ENCODE results near the gene OBSCN.
"Not testable (repeated sequence)": the region's sequence is repeated elsewhere in the genome, so short reads cannot be mapped to it uniquely, and the experiment has no call there.

Gene OBSCN

DNA sequence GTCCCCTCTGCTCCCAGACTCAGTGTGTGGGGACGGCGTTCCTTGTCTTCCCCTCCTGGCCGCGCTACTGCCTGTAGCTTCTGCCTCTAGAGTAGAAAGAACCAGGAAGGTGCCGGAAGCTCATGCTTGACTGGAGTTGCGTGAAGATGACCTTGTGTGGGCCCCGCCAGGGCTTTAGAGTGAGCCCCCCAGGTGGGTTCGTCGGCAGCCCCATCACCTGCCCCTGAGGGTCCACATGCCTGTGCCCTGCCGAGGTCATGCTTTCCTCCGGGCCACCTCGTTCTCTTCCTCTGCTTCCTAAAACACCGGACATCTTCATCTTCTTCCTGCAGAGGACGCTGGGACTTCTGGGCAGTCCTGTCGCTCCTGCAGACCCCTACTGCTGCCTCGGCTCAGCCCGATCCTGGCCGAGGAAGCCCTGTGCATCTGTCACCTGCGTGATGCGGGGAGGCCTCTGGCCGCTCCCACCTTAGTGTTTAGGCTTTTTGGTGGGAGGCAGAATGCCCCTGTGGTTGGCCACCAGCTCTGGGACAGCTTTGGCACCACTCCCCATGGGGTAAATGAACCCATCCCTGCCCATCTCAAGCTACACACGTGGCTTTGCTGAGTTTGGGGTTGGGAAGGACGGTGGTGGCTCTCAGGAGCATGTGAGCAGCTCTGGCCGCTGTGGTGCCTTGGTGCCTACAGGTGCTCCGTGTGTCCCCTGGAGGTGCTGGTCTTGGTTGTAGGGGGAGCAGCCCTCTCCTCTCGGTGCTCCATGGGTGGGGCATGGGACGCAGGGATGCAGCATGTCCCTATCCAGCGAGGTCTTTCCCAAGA is 12.3 kb downstream of the OBSCN start:
- DNase-seq (ENCODE audit: low read depth, low spot score), result no peak
- H3K4me3 ChIP-seq (ENCODE audit: low read length), result no peak overlapping the region

DNA sequence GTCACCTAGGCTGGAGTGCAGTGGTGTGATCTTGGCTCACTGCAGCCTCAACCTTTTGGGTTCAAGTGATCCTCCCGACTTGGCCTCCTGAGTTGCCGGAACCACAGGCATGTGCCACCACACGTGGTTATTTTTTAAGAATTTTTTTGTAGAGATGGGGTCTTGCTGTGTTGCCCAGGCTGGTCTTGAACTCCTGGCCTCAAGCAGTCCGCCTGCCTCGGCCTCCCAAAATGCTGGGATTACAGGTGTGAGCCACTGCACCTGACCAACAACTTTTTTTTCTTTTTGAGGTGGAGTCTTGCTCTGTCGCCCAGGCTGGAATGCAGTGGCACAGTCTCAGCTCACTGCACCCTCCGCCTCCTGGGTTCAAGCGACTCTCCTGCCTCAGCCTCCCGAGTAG is 13.3 kb downstream of the OBSCN start:
- DNase-seq (ENCODE audit: low read depth, low spot score); H3K4me3 ChIP-seq (ENCODE audit: low read length): not testable (repeated sequence)

DNA sequence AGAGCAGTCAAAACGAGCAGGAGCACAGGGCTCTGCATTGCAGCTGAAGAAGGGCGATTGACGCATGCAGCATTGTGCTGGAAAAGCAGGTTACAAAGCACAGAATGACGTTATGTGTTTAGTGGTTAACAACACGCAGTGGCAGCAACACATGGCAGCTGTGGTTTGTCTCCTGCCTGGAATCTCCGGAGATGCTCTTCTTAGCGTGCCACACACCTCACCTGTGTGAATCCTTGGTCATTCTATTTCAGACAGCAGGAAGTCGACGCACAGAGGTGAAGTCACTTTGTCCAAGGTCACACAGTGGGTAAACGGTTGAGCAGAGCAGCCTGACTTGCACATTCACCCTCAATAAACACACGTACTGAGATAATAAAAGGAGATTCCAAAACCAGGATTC is 14.7 kb downstream of the OBSCN start:
- no peak overlapping the region for H3K4me3 ChIP-seq (ENCODE audit: low read length)
- no peak for DNase-seq (ENCODE audit: low read depth, low spot score)

DNA sequence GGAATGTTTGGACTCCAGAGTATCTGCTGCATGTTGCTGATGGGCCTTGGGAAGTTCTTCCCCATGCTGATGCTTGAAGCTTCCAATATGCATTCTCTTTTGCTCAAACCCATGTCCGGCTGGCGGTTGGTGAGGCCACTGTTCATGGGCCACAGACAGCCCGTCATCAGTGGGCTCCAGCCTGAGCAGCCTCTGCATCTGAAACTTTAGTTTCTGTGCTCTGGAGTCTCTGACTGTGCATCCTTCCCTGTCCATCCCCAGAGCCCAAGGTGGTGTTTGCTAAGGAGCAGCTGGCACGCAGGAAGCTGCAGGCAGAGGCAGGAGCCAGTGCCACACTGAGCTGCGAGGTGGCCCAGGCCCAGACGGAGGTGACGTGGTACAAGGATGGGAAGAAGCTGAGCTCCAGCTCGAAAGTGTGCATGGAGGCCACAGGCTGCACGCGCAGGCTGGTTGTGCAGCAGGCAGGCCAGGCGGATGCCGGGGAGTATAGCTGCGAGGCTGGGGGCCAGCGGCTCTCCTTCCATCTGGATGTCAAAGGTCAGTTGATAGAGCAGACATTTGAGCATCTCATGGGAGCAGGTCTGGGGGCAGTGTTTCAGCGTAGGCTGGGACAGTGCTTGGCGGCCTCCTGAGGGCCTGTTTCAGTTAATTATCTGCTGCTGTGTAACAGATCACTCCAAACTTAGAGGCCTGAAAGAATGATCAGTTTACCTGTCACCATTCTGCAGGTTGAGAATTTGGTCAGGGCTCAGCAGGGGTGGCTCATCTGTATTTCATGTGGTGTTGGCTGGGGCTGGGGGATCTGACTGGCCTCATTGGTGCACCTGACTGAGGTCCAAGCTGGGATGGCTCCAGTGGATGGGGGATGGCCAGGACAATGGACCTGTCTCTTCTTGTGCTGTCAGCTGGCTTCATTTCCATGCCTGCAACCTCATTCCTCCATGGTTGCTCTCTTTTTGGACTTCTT is 16.6 kb downstream of the OBSCN start:
- no peak for DNase-seq (ENCODE audit: low read depth, low spot score)
- no peak overlapping the region for H3K4me3 ChIP-seq (ENCODE audit: low read length)

DNA sequence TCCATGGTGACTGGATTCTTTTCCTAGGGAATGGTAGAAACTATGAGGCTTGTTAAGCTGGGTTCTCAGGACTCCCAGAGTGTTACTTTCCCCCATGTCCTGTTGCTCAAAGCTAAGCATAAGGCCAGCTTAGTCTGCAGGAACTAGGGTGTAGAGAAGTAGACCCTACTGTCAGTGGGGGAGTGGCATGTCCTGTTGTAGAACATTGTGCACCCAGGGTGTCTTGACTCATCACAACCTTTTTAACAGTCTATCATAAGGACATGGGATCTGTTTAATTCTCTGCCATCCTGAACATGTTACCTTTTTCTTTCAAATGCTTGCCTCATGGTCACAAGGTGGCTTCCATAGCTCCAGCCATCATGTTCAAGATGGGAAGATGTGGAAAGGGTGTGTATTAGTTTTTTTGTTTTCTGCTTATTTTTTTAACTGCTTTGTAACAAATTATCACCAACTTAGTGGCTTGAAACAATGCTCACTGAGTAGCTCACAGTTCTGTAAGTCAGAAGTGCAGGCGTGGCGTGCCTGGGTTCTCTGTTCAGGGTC is 17.4 kb downstream of the OBSCN start:
- H3K4me3 ChIP-seq (ENCODE audit: low read length), result no peak overlapping the region
- no peak for DNase-seq (ENCODE audit: low read depth, low spot score)

DNA sequence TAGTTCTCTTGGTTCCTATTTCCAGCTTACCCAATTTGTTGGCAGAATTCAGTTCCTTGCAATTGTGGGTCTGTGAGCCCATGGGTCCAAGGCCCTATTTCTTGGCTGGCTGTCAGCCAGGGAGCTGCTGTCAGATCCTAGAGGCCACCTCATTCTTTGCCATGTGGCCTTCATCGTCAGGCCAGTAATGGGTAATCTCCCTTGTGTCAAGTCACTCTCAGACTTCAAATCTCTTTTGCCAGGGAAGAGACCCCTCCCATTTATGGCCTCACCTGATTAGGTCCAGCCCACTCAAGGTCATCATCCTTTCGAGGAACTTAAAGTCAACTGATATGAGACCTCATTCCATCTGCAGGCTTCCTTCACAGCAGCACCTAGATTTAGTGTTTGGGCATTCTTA is 17.9 kb downstream of the OBSCN start:
- DNase-seq (ENCODE audit: low read depth, low spot score), result no peak

DNA sequence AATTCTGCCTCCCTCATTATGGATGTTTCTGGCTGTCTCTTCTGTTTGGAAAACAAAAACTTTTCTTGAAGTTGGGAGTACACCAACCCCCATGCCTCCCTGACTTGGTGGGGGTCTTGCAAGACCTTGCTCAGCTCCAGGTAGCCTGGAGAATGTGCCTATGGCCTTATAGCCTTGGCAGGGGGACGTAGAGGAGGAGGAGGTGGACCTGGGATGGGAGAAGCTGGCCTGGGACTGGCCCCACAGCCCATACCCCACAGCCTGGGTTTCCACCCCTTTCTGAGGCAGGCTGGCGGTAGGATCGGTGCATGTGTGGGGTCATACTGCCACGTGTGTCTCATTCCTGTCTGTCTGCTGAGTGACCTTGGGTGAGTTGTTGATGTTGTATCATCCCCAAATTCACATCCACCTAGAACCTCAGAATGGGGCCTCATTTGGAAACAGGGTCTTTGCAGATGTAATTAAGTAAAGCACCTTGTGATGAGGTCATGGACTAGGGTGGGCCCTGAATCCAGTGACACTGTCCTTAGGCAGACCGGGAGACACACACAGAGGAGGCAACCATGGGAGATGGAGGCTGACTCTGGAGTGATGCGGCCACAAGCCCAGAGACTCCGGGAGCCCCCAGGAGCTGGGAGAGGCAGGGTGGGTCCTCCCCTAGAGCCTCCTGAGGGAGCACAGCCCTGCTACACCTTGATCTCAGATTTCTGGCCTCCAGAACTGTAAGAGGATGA is 18.5 kb downstream of the OBSCN start:
- H3K4me3 ChIP-seq (ENCODE audit: low read length), result no peak overlapping the region
- no peak for DNase-seq (ENCODE audit: low read depth, low spot score)

More for the DNA sequence above, 17.9 kb downstream of the OBSCN start:
- H3K4me3 ChIP-seq (ENCODE audit: low read length), result no peak overlapping the region

DNA sequence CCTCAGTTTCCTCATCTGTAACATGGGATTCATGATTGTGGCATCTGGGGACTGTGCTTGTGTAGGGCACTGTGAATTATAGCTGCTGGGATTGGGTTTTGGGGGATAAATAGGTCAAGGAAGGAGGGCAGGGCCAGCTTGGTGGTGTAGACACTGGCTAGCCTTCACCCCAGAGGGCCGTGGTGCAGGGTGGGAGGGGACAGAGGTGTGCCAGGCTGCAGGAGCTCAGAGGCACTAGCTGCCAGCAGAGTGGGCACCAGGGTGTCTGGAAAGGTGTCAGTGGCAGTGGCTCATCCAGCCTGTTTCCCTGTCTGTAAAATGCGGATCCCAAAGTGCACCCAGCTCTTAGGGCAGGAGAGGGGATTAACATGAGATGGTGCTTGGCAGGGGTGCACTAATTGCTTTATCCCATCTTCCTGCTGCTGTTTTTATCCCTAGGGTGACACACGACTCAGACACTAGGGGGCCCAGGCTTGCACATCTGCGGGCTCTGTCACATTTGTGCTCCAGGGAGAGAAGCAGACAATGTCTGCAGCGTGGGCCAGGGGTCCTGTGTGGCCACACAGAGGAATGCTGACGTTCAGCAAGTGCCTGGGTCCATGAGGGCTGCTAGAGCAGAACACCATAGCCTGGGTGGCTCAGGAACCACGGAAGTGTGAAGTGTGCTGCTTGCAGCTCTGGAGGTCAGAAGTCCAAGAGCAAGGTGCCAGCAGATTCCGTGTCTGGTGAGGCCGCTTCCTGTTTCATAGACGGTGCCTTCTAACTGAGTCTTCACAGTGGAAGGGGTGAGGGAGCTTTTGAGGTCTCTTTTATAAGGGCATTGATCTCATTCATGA is 19.3 kb downstream of the OBSCN start:
- no peak overlapping the region for H3K4me3 ChIP-seq (ENCODE audit: low read length)
- DNase-seq (ENCODE audit: low read depth, low spot score), result no peak

DNA sequence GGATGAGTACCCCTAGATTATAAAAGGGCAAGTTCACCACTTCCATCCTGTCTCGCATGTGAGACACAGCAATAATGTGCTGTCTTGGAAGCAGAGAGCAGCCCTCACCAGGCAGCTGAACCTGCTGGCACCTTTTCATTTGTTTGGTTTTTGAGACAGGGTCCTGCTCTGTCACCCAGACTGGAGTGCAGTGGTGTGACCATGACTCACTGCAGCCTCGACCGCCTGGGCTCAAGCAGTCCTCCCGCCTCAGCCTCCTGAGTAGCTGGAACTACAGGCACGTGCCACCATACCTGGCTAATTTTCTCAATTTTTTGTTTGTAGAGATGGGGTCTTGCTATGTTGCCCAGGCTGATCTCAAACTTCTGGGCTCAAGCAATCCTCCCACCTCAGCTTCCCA is 20.3 kb downstream of the OBSCN start:
- not testable (repeated sequence) for DNase-seq (ENCODE audit: low read depth, low spot score); H3K4me3 ChIP-seq (ENCODE audit: low read length)

DNA sequence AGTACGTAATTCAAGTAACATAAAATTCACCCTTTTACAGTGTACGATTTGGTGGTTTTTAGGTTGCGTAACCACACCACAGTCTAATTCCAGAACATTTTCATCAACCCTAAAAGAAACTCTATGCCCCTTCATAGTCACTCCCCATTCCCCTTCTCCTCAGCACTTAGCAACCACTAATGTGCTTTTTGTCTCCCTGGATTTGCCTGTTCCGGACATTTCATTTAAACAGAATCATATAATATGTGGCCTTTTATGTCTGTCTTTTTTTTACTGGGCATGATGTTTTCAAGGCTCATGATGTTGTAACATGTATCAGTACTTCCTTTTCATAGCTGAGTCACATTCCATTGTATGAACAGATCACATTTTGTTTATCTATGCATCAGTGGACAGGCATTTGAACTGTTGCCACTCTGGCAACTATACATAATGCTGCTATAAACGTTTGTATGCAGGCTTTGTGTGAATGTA is 20.8 kb downstream of the OBSCN start:
- no peak for DNase-seq (ENCODE audit: low read depth, low spot score)
- no peak overlapping the region for H3K4me3 ChIP-seq (ENCODE audit: low read length)

DNA sequence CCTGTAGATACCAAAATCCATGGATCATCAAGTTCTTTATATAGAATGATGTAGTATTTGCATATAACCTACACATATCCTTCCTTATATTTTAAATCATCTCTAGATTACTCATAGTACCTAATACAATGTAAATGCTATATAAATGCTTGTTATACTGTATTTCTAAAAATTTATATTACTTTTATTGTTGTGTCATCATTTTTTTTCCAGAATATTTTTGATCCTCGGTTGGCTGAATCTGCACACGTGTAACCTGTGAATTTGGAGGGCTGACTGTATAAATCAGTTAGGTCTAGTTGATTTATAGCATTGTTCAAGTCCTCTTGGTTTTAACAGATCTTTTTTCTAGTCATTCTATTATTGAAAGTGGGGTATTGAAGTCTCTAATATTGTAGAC is 23.3 kb downstream of the OBSCN start:
- no peak overlapping the region for H3K4me3 ChIP-seq (ENCODE audit: low read length)
- DNase-seq (ENCODE audit: low read depth, low spot score), result no peak

DNA sequence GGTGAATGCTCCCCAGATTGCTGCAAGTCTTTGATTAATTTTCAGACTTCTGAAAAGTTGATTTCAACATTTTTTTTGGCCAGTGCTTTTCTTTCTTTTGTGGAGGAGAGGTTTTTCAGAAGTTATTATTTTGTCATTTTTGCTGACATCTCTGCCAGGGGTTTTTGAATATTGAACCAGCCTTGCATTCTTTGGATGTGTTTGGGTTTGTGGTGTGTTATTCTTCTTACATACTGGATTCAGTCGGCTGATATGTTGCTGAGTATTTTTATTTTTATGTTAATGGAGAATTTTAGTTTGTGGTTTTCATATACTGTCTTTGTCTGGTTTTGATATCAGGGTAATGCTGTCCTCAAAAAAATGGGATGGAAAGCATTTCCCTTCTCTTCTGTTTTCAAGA is 25.3 kb downstream of the OBSCN start:
- H3K4me3 ChIP-seq (ENCODE audit: low read length), result no peak overlapping the region
- DNase-seq (ENCODE audit: low read depth, low spot score), result no peak

DNA sequence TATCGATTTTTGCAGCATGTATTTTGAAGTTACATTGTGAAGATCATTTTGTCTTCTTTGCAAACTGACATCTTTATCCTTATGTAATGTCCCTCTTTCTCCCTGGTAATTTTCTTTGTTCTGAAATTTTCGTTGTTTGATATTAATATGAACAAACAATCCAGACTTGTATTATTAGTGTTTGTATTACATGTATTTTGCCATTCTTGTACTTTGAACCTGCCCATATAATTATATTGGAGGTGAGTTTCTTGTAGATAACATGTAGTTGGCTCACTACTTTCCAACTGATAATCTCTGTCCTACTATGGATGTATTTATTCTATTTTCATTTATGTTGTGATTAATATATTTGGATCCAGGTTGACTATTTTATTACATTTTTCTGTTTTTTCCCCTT is 27.1 kb downstream of the OBSCN start:
- no peak for DNase-seq (ENCODE audit: low read depth, low spot score)
- no peak overlapping the region for H3K4me3 ChIP-seq (ENCODE audit: low read length)

DNA sequence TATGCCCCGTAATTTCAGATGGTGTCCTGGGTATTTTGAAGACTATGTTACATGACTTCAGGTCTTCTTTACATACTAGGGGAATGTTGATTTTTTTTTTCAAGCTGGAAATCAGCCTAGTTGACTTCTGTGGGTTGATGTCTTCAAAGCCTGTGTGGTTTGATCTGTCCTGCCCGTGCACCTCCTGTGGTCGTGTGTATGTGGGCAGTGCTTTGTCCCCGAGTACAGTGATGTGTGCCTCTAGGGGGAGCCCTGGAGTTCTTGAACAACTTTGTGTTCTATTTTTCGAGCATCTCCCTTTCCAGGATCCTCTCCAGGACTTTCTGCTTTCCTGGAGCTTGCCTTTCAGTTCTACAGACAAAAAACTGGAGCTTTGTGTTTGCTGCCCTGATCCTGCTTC is 28.9 kb downstream of the OBSCN start:
- peak; percentile 14 for DNase-seq (ENCODE audit: low read depth, low spot score)

DNA sequence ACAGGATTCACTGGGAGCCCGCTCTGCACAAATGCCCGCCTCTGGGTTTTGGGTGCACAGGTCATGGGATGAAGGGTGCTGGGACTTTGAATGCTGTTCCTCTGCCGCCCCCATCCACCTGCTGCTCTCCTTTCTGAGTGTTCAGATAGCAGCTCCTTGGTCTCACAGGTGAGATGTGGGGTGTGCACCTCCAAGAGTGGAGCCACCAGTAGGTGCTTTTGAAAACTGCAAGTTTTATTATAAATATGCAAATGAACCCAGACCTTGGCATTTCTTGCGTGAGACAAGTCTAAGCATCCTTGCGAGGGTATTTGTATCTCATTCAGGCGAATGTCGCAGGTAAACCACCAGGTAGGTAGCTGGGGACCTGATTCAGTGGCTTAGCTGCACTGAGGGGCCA is 30.2 kb downstream of the OBSCN start:
- H3K4me3 ChIP-seq (ENCODE audit: low read length), result no peak overlapping the region
- no peak for DNase-seq (ENCODE audit: low read depth, low spot score)

More for the DNA sequence above, 28.9 kb downstream of the OBSCN start:
- no peak overlapping the region for H3K4me3 ChIP-seq (ENCODE audit: low read length)

DNA sequence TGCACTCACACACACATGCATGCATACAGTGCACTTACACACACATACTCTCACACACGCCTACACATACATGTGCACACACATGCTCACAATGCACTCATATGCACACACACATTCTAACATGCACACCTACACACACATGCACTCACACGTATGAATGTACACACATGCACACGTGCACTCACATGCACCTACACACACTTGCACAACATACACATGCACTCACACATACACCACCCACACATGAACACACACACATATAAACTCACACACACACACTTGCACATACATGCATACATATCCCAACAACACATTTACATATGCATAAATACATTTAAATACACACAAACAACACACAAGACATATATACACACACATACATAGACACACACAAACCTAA is 30.6 kb downstream of the OBSCN start:
- H3K4me3 ChIP-seq (ENCODE audit: low read length), result no peak overlapping the region
- no peak for DNase-seq (ENCODE audit: low read depth, low spot score)

DNA sequence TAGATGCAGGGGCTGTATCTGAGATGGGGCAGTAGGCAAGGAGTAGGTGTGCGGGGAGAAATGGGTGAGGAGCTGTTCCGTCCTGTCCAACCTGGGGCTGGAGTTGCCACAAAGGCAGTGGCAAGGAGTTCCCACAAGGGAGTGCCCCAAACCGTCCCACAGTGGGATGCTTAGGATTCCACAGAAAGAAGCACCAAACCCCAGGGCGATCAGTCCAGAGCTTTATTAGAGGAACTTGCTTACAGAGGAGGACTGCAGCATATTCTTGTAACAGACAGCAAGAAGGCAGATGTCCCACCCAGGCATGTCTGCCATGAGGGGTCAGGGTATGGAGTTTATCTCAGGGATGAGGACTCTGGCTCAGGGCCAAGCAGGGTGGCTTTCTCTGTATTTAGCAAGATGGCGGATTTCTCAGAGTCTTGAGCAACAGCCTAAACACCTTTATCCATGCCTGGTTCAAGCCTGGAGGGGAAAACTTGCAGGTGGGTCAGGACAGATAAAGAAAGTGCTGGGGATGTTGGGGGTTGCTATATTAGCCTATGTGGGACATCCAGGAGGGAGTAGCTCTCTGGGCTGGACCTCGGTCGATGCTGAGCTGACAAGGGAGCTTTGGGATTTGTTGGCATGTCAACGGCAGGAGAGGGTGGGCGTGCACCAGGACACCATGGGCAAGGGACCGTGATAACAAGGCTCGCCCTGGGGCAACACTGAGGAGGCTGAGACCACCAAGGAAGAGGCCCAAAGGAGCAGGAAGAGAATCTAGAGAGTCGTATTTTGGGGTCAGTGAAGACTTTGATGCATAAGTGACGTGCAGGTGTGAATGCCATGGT is 32.8 kb downstream of the OBSCN start:
- H3K4me3 ChIP-seq (ENCODE audit: low read length), result no peak overlapping the region
- no peak for DNase-seq (ENCODE audit: low read depth, low spot score)

DNA sequence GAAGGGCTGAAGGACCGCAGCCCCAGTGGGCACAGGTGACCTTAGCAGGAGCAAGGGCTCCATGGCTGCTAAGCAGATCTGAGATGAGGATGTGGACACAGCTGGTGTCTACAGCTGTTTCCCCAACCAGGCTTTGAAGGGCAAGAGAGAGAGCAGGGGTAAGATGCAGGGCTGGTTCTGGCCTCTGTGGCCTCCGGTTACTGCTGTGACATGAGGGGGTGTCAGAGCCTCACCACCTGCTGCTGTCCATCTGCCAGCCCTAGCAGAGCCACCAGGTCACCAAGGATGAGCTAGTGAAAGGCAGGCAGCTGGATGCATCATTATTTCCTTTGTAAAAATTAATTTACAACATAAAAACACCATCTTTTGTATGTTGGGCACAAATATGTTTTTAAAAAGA is 33.4 kb downstream of the OBSCN start:
- DNase-seq (ENCODE audit: low read depth, low spot score), result no peak
- H3K4me3 ChIP-seq (ENCODE audit: low read length), result no peak overlapping the region
